B cell (primary cell): ENCODE measurements around the gene DYNLT1. TPM values are rescaled to one million over a fixed set of nuclear protein-coding genes. Genes with fewer than 3 reads are reported as not detected.

Source experiments
- ATAC-seq: fragments of 200-7000 bp; cut with Tn5 transposase; one replicate; pipeline ENCODE4 v1.10.0; 2021; ENCODE audit warnings: low read depth, mild to moderate bottlenecking, moderate number of reproducible peaks, moderate library complexity
- CTCF ChIA-PET: fragments of 350-600 bp; sonication (Branson Sonifier 250); formaldehyde crosslinking; loops from one replicate; lab custom pipeline; 2021; ENCODE audit warnings: antibody characterized with exemption, inconsistent platforms; lab: Charles Lee
- POLR2A ChIA-PET: fragments of 350-600 bp; sonication (Branson Sonifier 250); formaldehyde crosslinking; loops from one replicate; lab custom pipeline; 2021; ENCODE audit warnings: antibody characterized with exemption; lab: Charles Lee
- DNase-seq: peaks from one replicate; pipeline ENCODE4 v3.0.0; 2013
- H2AFZ ChIP-seq: 2 replicates; pipeline ENCODE4 v1.6.1; 2012; ENCODE audit warnings: mild to moderate bottlenecking, low read depth, low read length; ENCODE audit not compliant: insufficient read depth, poor library complexity, severe bottlenecking
- H3K27ac ChIP-seq, 2 donors: 1 replicate in 1 of 2; 2 replicates in 1 of 2; pipeline ENCODE4 v1.5.1; 2012 to 2013; ENCODE audit warnings: low read length in 2 of 2, mild to moderate bottlenecking in 2 of 2, moderate library complexity in 1 of 2
- H3K27me3 ChIP-seq, 4 experiments: fragments of 200-600 bp in 1 of 4; sonication (generic) in 1 of 4; replicated peaks in 1 of 4; 1 replicate in 2 of 4; 2 replicates in 2 of 4; pipeline versions ENCODE4 v1.6.1 to v1.7.0; 2013 to 2016; ENCODE audit warnings: low read length in 3 of 4, mild to moderate bottlenecking in 2 of 4, mixed read lengths in 1 of 4, moderate library complexity in 1 of 4; ENCODE audit not compliant: insufficient read depth in 4 of 4, control insufficient read depth in 3 of 4; ENCODE audit errors: control extremely low read depth in 1 of 4
- H3K36me3 ChIP-seq, 2 experiments: replicated peaks in 1 of 2; 1 replicate in 1 of 2; 2 replicates in 1 of 2; pipeline versions ENCODE4 v1.6.1 to v1.7.1; 2013; ENCODE audit warnings: low read length in 1 of 2; ENCODE audit not compliant: insufficient read depth in 2 of 2, control insufficient read depth in 1 of 2; ENCODE audit errors: control extremely low read depth in 1 of 2, extremely low read depth in 1 of 2
- H3K4me1 ChIP-seq, 2 donors: fragments of 200-600 bp in 1 of 2; sonication (generic) in 1 of 2; 1 replicate in 1 of 2; 2 replicates in 1 of 2; pipeline versions ENCODE4 v1.5.1 to v1.6.1; 2013 to 2017; ENCODE audit warnings: low read length in 2 of 2; ENCODE audit not compliant: control insufficient read depth in 2 of 2, insufficient read depth in 2 of 2
- H3K4me2 ChIP-seq: replicated peaks from 2 replicates; pipeline ENCODE3; 2012; ENCODE audit warnings: mild to moderate bottlenecking, low read depth, low read length; ENCODE audit not compliant: poor library complexity, severe bottlenecking
- H3K4me3 ChIP-seq, 5 experiments: fragments of 200-600 bp in 1 of 5; sonication (generic) in 1 of 5; 1 replicate in 3 of 5; 2 replicates in 2 of 5; pipeline versions ENCODE4 v1.5.1 to v1.7.0; 2011 to 2016; ENCODE audit warnings: low read length in 4 of 5, mild to moderate bottlenecking in 4 of 5, low read depth in 2 of 5, control low read depth in 1 of 5, moderate library complexity in 1 of 5; ENCODE audit not compliant: insufficient read depth in 1 of 5; ENCODE audit errors: control extremely low read depth in 1 of 5, extremely low read depth in 1 of 5
- H3K79me2 ChIP-seq: fragments of 200-600 bp; sonication (generic); one replicate; pipeline ENCODE4 v1.6.0; 2016; ENCODE audit warnings: low read length; ENCODE audit not compliant: control insufficient read depth, insufficient read depth
- H3K9ac ChIP-seq: fragments of 200-600 bp; sonication (generic); 2 replicates; pipeline ENCODE4 v1.6.1; 2017; ENCODE audit warnings: mild to moderate bottlenecking, low read length, moderate library complexity
- H3K9me3 ChIP-seq, 3 donors: one replicate each; pipeline versions ENCODE4 v1.6.1 to v1.7.1; 2013; ENCODE audit warnings: low read length in 2 of 3; ENCODE audit not compliant: control insufficient read depth in 2 of 3, insufficient read depth in 1 of 3; ENCODE audit errors: control extremely low read depth in 1 of 3
- H4K20me1 ChIP-seq: 2 replicates; pipeline ENCODE4 v1.6.0; 2012; ENCODE audit warnings: mild to moderate bottlenecking, low read length; ENCODE audit not compliant: insufficient read depth, control insufficient read depth, poor library complexity, severe bottlenecking
- H3K27ac Mint-ChIP-seq: one replicate; pipeline ENCODE4 v1.8.0; 2021; ENCODE audit warnings: mixed read lengths
- H3K27me3 Mint-ChIP-seq: one replicate; pipeline ENCODE4 v1.8.0; 2021; ENCODE audit warnings: mixed read lengths
- H3K4me1 Mint-ChIP-seq: one replicate; pipeline ENCODE4 v1.8.0; 2021; ENCODE audit warnings: mixed read lengths
- H3K4me3 Mint-ChIP-seq: one replicate; pipeline ENCODE4 v1.8.0; 2021; ENCODE audit warnings: mixed read lengths
- H3K9me3 Mint-ChIP-seq: one replicate; pipeline ENCODE4 v1.8.0; 2022; ENCODE audit warnings: mixed read lengths; ENCODE audit not compliant: insufficient read depth
- EZH2 ChIP-seq: IDR thresholded peaks from 2 replicates; pipeline ENCODE4 v1.6.1; 2012; ENCODE audit warnings: borderline replicate concordance, low read depth, mild to moderate bottlenecking, moderate library complexity, low read length; ENCODE audit not compliant: insufficient read depth, poor library complexity, severe bottlenecking
- WGBS: methylation state at CpG from one replicate; pipeline ENCODE4 v1.1.5; 2013; ENCODE audit warnings: missing lambda C conversion rate; ENCODE audit not compliant: insufficient coverage; 5-methylcytosine and 5-hydroxymethylcytosine counted together
- intact Hi-C: fragments of 100-400 bp; cut with micrococcal nuclease; formaldehyde crosslinking; loops from one replicate; pipeline ENCODE4 v1.10.0; 2022
- polyA plus RNA-seq: library from polyadenylated mRNA; depleted of rRNA; stranded (reverse); fragments of >200 nt; gene quantifications from 2 replicates; pipeline ENCODE4 v1.2.3, GENCODE V29; 2012
- total RNA-seq, 2 donors: library from RNA; stranded (reverse); fragments of 120-200 nt in 1 of 2; gene quantifications; 1 replicate in 1 of 2; 2 replicates in 1 of 2; pipeline versions ENCODE4 v1.2.3 to v1.2.4, GENCODE V29; 2013 to 2022
- TF ChIP-seq, protein P1 (sequence below): fragments of 200-600 bp; IDR thresholded peaks from one replicate; pipeline ENCODE4 v1.8.0; 2022; ENCODE audit warnings: antibody characterized with exemption, mild to moderate bottlenecking

DYNLT1 gene
- total and polyA plus RNA-seq, 2 donors (not counting 1 experiment from before 2014, with no cell fraction given): 34.8 to 62.6 TPM

DNA sequence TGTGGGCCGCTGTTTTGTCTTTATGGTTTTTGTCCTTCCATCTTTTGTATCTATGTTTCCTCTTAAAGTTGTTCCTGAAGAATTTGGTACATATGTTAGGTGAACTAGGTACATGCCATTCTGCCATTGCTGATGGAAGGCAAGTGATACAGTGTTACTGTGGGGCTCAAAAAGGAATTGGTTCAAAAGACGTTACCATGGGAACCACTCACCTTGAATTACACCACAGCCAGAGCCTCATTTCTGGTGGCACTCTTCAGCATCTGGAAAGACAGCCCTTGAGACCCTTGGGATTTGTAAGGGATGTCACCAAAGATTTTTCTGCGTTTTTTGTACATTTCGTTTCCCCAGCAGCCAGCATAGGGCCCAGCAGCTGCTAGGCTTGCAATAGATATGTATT lies 52.7 kb downstream of the DYNLT1 start:
- ChIA-PET POLR2A (interaction anchor here (0.7 kb wide), 1 partner anchor 100 kb away, joined by 6 read pairs; no protein-coding TSS in a partner anchor), CTCF (no interaction called here)
- Histone ChIP-seq H3K9me3 (peaks cover 0 to 1% (median 0%) of the 10 kb centered on the region in 3 donors), H3K4me2 (no peak overlapping the region), H3K36me3 (peaks cover 2 to 40% of the 10 kb centered on the region in 2 experiments), H3K27me3 (no peaks in the 10 kb centered on the region), H3K79me2 (no peaks in the 10 kb centered on the region), H3K27ac (no peak overlapping the region), H3K9ac (no peak overlapping the region), H3K4me3 (no peak overlapping the region), H3K4me1 (peaks cover 0 to 5% of the 10 kb centered on the region in 2 donors), H4K20me1 (no peaks in the 10 kb centered on the region), H2AFZ (no peak overlapping the region)
- TF ChIP-seq EZH2: no peak
- TF ChIP-seq, protein P1, sequence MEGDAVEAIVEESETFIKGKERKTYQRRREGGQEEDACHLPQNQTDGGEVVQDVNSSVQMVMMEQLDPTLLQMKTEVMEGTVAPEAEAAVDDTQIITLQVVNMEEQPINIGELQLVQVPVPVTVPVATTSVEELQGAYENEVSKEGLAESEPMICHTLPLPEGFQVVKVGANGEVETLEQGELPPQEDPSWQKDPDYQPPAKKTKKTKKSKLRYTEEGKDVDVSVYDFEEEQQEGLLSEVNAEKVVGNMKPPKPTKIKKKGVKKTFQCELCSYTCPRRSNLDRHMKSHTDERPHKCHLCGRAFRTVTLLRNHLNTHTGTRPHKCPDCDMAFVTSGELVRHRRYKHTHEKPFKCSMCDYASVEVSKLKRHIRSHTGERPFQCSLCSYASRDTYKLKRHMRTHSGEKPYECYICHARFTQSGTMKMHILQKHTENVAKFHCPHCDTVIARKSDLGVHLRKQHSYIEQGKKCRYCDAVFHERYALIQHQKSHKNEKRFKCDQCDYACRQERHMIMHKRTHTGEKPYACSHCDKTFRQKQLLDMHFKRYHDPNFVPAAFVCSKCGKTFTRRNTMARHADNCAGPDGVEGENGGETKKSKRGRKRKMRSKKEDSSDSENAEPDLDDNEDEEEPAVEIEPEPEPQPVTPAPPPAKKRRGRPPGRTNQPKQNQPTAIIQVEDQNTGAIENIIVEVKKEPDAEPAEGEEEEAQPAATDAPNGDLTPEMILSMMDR: no peak
- no peaks in the 10 kb centered on the region for H3K27me3 Mint-ChIP-seq
- H3K4me1 Mint-ChIP-seq: peaks cover 6% of the 10 kb centered on the region
- no peak overlapping the region for H3K4me3 Mint-ChIP-seq
- intact Hi-C loops: no loop called here
- no peak overlapping the region for H3K27ac Mint-ChIP-seq
- no peaks in the 10 kb centered on the region for H3K9me3 Mint-ChIP-seq
- DNase-seq: no peak
- 80% methylated on average over 1 of the region's 4 CpGs for WGBS
- no peak for ATAC-seq

DNA sequence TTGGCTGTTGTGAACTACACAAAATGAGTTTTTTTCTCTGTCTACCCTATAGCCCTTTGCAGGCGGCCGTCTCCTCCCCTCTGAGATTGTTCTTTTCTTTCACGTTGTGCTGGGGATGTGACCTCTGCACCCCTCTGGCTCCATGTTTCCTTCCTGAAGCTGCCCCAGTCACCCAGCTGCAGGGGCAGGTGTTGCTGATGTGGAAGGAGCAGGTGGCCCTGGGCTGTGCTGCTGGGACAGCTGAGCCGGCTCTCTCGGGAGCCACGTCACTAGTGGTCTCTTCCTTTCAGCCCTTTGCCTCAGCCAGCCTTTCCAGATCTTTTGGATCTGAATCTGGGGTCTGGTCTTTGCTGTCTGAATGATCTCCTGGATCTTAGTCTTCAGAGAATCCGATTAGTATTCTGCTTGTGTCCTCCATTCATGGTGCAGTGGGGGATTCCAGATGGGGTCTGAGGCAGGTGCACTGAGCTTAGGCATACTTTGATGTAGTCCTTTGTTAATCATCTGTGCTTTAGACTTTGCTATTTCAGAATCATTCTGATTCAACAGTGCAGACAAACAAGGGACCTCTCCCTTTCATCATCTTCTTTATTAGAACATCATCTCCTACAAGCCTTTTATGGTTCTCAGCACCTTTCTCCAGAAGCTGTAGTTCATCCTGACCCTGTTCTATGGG lies 53.3 kb downstream of the DYNLT1 start:
- no peaks in the 10 kb centered on the region for H3K79me2 ChIP-seq
- H3K9me3 Mint-ChIP-seq: no peaks in the 10 kb centered on the region
- H3K27me3 ChIP-seq: no peaks in the 10 kb centered on the region
- intact Hi-C loops: no loop called here
- H3K4me3 Mint-ChIP-seq: no peak overlapping the region
- no peaks in the 10 kb centered on the region for H3K27me3 Mint-ChIP-seq
- H3K36me3 ChIP-seq: peaks cover 4 to 46% of the 10 kb centered on the region in 2 experiments
- TF ChIP-seq, protein P1: no peak
- TF ChIP-seq EZH2: no peak
- no peaks in the 10 kb centered on the region for H3K4me1 ChIP-seq
- CTCF ChIA-PET: interaction anchor here (1.4 to 1.9 kb wide), 2 partner anchors 14 to 370 kb away, joined by 5 to 6 read pairs; no protein-coding TSS in a partner anchor
- H3K4me1 Mint-ChIP-seq: peaks cover under 1% of the 10 kb centered on the region
- H3K27ac ChIP-seq: no peak overlapping the region
- ATAC-seq (no peak), DNase-seq (no peak)
- H4K20me1 ChIP-seq: no peaks in the 10 kb centered on the region
- 62% methylated on average over 7 of the region's 7 CpGs for WGBS
- no peak overlapping the region for H3K4me2 ChIP-seq
- peaks cover 0 to 3% (median 0%) of the 10 kb centered on the region in 3 donors for H3K9me3 ChIP-seq
- H2AFZ ChIP-seq: no peak overlapping the region
- no peak overlapping the region for H3K9ac ChIP-seq
- H3K27ac Mint-ChIP-seq: no peak overlapping the region
- POLR2A ChIA-PET: no interaction called here
- H3K4me3 ChIP-seq: no peak overlapping the region
